ENCODE measurements around the gene DGKZ. TPM values are rescaled to one million over a fixed set of nuclear protein-coding genes. Genes with fewer than 3 reads are reported as not detected.

The DGKZ gene
- total and polyA plus RNA-seq, 2 experiments from 2014 or later = 45.1 to 170 TPM

DNA sequence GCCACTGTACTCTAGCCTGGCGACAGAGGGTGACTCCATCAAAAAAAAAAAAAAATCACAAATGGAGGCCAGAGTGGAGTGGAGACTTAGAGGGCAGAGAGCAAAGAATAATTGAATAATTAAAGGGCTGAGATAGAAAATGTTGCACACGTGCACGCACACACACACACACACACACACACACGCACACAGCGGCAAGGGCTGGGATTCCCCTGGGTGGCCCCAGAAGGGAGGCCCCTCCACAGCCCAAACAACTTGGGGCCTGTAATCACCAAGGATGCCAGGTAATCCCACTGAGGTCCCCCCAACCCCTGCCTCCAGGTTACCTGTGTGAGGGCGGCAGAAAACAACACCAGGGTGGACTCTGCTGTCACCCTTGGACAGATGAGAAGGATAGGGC, 12.0 kb upstream of the DGKZ start (continued):
- TF ChIP-seq ZNF331 (CRISPR knock-in tag; IDR thresholded peaks at IDR 0.05; ENCODE audit: low read depth) (no peak), NANOG (IDR thresholded peaks at IDR 0.05; ENCODE audit: borderline replicate concordance) (no peak), POLR2AphosphoS5 (IDR thresholded peaks at IDR 0.05; ENCODE audit: low read depth) (no peak), ZNF114 (CRISPR knock-in tag; IDR thresholded peaks at IDR 0.05) (no peak), JUNB (IDR thresholded peaks at IDR 0.05; ENCODE audit: unreplicated experiment) (no peak), CTCF (conservative IDR thresholded peaks at IDR 0.05; ENCODE audit: low read depth in 2 of 2) (no peak), CREB1 (CRISPR knock-in tag; IDR thresholded peaks at IDR 0.05; ENCODE audit: low read depth) (no peak), STAT1 (IDR thresholded peaks at IDR 0.05; ENCODE audit: unreplicated experiment) (no peak), EZH2phosphoT487 (IDR thresholded peaks at IDR 0.05; ENCODE audit: unreplicated experiment) (no peak), REST (IDR thresholded peaks at IDR 0.05; ENCODE audit: unreplicated experiment) (no peak)
- TF ChIP-seq, protein P1, sequence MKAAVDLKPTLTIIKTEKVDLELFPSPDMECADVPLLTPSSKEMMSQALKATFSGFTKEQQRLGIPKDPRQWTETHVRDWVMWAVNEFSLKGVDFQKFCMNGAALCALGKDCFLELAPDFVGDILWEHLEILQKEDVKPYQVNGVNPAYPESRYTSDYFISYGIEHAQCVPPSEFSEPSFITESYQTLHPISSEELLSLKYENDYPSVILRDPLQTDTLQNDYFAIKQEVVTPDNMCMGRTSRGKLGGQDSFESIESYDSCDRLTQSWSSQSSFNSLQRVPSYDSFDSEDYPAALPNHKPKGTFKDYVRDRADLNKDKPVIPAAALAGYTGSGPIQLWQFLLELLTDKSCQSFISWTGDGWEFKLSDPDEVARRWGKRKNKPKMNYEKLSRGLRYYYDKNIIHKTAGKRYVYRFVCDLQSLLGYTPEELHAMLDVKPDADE (IDR thresholded peaks at IDR 0.05) = no peak

DNA sequence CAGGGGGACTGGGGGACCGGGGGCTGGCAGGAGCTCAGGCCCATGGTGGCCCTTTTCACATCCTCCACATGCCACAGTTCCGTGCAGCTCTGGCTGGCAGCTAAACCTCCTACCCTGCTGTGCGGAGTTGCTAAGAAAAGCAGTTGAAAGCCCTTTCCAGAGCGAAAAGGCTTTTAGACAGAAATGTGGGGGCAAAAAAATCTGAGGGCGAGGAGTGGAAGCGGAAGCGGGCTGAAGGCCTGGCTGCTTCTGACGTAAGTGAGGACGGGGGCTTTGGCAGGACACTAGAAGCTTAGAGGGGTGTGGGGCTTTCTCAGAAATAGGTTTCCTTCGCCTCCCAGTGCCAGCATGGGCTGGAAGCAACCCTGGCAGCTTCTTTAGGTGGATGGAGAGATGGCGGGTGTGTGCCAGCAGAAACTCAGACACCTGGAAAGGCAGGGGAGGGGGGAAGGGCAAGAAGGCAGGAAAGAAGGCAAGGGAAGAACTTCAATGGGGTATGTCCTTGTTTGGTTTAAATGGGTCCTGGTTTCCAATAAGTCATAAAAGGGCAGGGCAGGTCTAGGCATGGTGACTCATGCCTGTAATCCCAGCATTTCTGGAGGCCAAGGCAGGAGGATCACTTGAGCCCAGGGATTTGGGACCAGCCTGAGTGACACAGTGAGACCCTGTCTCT, 11.2 kb upstream of the DGKZ start:
- Histone ChIP-seq H3F3A (replicated peaks; ENCODE audit: low read depth) (peaks cover 20% of the 10 kb centered on the region; the same call in 1 of the 2 replicates), H3K79me2 (replicated peaks; ENCODE audit: insufficient read depth) (no peaks in the 10 kb centered on the region), H2AFZ (peak overlapping the region; percentile 14; the same call in 1 of the 2 replicates), H3K4me3 (no peak overlapping the region), H4K20me1 (replicated peaks; ENCODE audit: insufficient read depth) (no peaks in the 10 kb centered on the region), H3K36me3 (ENCODE audit: insufficient read depth) (no peaks in the 10 kb centered on the region; the same call in 1 of the 2 replicates), H3K9me2 (ENCODE audit: insufficient read depth) (no peaks in the 10 kb centered on the region), H3K4me2 (peak overlapping the region; percentile 57), H3K4me1 (ENCODE audit: insufficient read depth) (peaks cover 58% of the 10 kb centered on the region), H3K27ac (ENCODE audit: low read depth) (no peak overlapping the region), H3K27me3 (ENCODE audit: insufficient read depth) (peaks cover 42% of the 10 kb centered on the region)
- no peak for DNase-seq (ENCODE audit: low spot score)
- ATAC-seq = no peak
- peaks cover 54% of the 10 kb centered on the region for H3K27me3 Mint-ChIP-seq (ENCODE audit: insufficient read depth, low read depth, poor library complexity)
- H3K9me3 Mint-ChIP-seq = no peaks in the 10 kb centered on the region
- H3K27ac Mint-ChIP-seq = peak overlapping the region; percentile 54; the same call in 1 of the 2 replicates
- peaks cover 4% of the 10 kb centered on the region; the same call in 2 of the 3 replicates for H3K36me3 Mint-ChIP-seq (ENCODE audit: low read depth)
- peaks cover 74% of the 10 kb centered on the region for H3K4me1 Mint-ChIP-seq
- peak overlapping the region; percentile 9; the same call in 1 of the 3 replicates for H3K4me3 Mint-ChIP-seq
- no peak for TF ChIP-seq ZNF462 (CRISPR knock-in tag; IDR thresholded peaks at IDR 0.05)

Data from GM23338 (cell line).